H1 (cell line): Measurements from ENCODE around the gene SPECC1. TPM values are rescaled to one million over a fixed set of nuclear protein-coding genes. Genes with fewer than 3 reads are reported as not detected.

Source experiments
- JUN ChIP-seq: IDR thresholded peaks from 2 replicates; pipeline ENCODE4 v1.6.1; 2011; ENCODE audit warnings: low read depth, mild to moderate bottlenecking, improper control_type of control experiment, low read length
- TBP ChIP-seq: IDR thresholded peaks from 2 replicates; pipeline ENCODE4 v1.6.1; 2011; ENCODE audit warnings: low read depth, low read length, improper control_type of control experiment
- polyA plus RNA-seq, 7 experiments: library from polyadenylated mRNA; depleted of rRNA in 3 of 7; stranded (reverse) in 5 of 7; unstranded in 2 of 7; fragments of >200 nt in 5 of 7; fragments of 200-250 nt in 2 of 7; gene quantifications; 1 replicate in 5 of 7; 2 replicates in 1 of 7; 4 replicates in 1 of 7; pipeline versions ENCODE4 v1.2.1 to v1.2.3, GENCODE V29; 2011 to 2013; ENCODE audit warnings: missing spikeins in 2 of 7, mixed read lengths in 2 of 7
- total RNA-seq: library from RNA; stranded (reverse); fragmentation: NEBNext Ultra II Directional; extraction: Animal tissue kit (Norgen Biotek cat#: 25700); gene quantifications from 2 replicates; pipeline ENCODE4 v1.2.1, GENCODE V29; 2021
- TF ChIP-seq, protein P1 (sequence below), 3 experiments: IDR thresholded peaks; 1 replicate in 2 of 3; 2 replicates in 1 of 3; pipeline versions ENCODE4 v1.5.1 to v1.6.1; 2011; ENCODE audit warnings: low read length in 3 of 3, mild to moderate bottlenecking in 3 of 3, inconsistent platforms in 2 of 3, low read depth in 1 of 3, moderate library complexity in 1 of 3; ENCODE audit not compliant: insufficient read depth in 1 of 3; ENCODE audit errors: control extremely low read depth in 1 of 3

SPECC1 gene
- total and polyA plus RNA-seq, 2 of the 8 experiments (the other 6 are each of a cell fraction or from before 2014, with no cell fraction given): 35.8 to 87.9 TPM

GRCh38 chr17:20210180-20210579 lies 201.0 kb downstream of the SPECC1 start (continued):
- TF ChIP-seq, protein P1, sequence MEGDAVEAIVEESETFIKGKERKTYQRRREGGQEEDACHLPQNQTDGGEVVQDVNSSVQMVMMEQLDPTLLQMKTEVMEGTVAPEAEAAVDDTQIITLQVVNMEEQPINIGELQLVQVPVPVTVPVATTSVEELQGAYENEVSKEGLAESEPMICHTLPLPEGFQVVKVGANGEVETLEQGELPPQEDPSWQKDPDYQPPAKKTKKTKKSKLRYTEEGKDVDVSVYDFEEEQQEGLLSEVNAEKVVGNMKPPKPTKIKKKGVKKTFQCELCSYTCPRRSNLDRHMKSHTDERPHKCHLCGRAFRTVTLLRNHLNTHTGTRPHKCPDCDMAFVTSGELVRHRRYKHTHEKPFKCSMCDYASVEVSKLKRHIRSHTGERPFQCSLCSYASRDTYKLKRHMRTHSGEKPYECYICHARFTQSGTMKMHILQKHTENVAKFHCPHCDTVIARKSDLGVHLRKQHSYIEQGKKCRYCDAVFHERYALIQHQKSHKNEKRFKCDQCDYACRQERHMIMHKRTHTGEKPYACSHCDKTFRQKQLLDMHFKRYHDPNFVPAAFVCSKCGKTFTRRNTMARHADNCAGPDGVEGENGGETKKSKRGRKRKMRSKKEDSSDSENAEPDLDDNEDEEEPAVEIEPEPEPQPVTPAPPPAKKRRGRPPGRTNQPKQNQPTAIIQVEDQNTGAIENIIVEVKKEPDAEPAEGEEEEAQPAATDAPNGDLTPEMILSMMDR (IDR thresholded peaks at IDR 0.05; ENCODE audit: control extremely low read depth in 1 of 3, insufficient read depth in 1 of 3, low read depth in 1 of 3, low read length in 3 of 3): no peak
- no peak for TF ChIP-seq TBP
- TF ChIP-seq JUN: no peak
- TF ChIP-seq, all 59 proteins: peak for 0
